Measurements from ENCODE around the gene TEX22.

DNA sequence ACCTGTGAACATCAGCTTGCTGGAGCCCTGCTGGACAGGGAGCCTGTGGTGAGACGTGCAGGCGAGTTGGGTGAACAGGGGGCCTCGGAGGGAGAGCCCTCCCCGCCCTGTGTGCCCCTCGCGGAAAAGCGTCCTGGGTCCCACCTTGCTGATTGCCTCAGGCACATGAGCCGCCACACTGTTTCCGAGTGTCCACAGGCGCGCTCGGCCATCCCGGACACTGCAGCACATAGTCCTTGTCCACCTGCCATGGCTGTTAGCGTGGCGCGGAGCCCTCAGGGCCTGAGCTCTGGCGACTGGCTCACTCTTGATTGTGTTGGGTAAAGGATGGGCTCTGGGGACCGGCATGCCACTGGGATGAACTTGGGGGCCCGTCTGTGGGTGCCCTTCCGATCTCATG, 43.8 kb upstream of the TEX22 start:
- TF ChIP-seq, protein P1, sequence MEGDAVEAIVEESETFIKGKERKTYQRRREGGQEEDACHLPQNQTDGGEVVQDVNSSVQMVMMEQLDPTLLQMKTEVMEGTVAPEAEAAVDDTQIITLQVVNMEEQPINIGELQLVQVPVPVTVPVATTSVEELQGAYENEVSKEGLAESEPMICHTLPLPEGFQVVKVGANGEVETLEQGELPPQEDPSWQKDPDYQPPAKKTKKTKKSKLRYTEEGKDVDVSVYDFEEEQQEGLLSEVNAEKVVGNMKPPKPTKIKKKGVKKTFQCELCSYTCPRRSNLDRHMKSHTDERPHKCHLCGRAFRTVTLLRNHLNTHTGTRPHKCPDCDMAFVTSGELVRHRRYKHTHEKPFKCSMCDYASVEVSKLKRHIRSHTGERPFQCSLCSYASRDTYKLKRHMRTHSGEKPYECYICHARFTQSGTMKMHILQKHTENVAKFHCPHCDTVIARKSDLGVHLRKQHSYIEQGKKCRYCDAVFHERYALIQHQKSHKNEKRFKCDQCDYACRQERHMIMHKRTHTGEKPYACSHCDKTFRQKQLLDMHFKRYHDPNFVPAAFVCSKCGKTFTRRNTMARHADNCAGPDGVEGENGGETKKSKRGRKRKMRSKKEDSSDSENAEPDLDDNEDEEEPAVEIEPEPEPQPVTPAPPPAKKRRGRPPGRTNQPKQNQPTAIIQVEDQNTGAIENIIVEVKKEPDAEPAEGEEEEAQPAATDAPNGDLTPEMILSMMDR (IDR thresholded peaks at IDR 0.05): no peak
- TF ChIP-seq POLR2A (IDR thresholded peaks at IDR 0.05): no peak
